ENCODE measurements around the gene TRNAU1AP. TPM values are rescaled to one million over a fixed set of nuclear protein-coding genes. Genes with fewer than 3 reads are reported as not detected.
"Not testable (repeated sequence)": the region's sequence is repeated elsewhere in the genome, so short reads cannot be mapped to it uniquely, and the experiment has no call there.

Gene TRNAU1AP
- total RNA-seq, 1 donor from 2014 or later = 55.4 TPM

GRCh38 chr1:28530456-28530855, 22.4 kb upstream of the TRNAU1AP start:
- no peak overlapping the region for H3K27ac Mint-ChIP-seq
- no peak overlapping the region for H3K4me3 Mint-ChIP-seq (ENCODE audit: low read depth)
- DNase-seq (ENCODE audit: low spot score) = no peak
- intact Hi-C loops (cut with micrococcal nuclease) = no loop called here
- H3K4me1 Mint-ChIP-seq (ENCODE audit: low read depth) = no peaks in the 10 kb centered on the region
- no peaks in the 10 kb centered on the region for H3K9me3 Mint-ChIP-seq
- peaks cover 52% of the 10 kb centered on the region for H3K36me3 Mint-ChIP-seq (ENCODE audit: low read depth)
- no peaks in the 10 kb centered on the region for H3K27me3 Mint-ChIP-seq (ENCODE audit: low read depth)

GRCh38 chr1:28534671-28535070, 18.2 kb upstream of the TRNAU1AP start:
- Mint-ChIP-seq H3K4me3 (ENCODE audit: low read depth) (no peak overlapping the region), H3K27me3 (ENCODE audit: low read depth) (no peaks in the 10 kb centered on the region), H3K27ac (no peak overlapping the region), H3K4me1 (ENCODE audit: low read depth) (no peaks in the 10 kb centered on the region), H3K36me3 (ENCODE audit: low read depth) (peaks cover 74% of the 10 kb centered on the region), H3K9me3 (no peaks in the 10 kb centered on the region)
- no peak for DNase-seq (ENCODE audit: low spot score)
- intact Hi-C loops (cut with micrococcal nuclease) = no loop called here

GRCh38 chr1:28535180-28535579, 17.7 kb upstream of the TRNAU1AP start:
- H3K36me3 Mint-ChIP-seq (ENCODE audit: low read depth) = peaks cover 69% of the 10 kb centered on the region
- no peaks in the 10 kb centered on the region for H3K9me3 Mint-ChIP-seq
- H3K4me3 Mint-ChIP-seq (ENCODE audit: low read depth) = no peak overlapping the region
- no peak overlapping the region for H3K27ac Mint-ChIP-seq
- H3K27me3 Mint-ChIP-seq (ENCODE audit: low read depth) = no peaks in the 10 kb centered on the region
- no peak for DNase-seq (ENCODE audit: low spot score)
- H3K4me1 Mint-ChIP-seq (ENCODE audit: low read depth) = no peaks in the 10 kb centered on the region
- intact Hi-C loops (cut with micrococcal nuclease) = no loop called here

DNA sequence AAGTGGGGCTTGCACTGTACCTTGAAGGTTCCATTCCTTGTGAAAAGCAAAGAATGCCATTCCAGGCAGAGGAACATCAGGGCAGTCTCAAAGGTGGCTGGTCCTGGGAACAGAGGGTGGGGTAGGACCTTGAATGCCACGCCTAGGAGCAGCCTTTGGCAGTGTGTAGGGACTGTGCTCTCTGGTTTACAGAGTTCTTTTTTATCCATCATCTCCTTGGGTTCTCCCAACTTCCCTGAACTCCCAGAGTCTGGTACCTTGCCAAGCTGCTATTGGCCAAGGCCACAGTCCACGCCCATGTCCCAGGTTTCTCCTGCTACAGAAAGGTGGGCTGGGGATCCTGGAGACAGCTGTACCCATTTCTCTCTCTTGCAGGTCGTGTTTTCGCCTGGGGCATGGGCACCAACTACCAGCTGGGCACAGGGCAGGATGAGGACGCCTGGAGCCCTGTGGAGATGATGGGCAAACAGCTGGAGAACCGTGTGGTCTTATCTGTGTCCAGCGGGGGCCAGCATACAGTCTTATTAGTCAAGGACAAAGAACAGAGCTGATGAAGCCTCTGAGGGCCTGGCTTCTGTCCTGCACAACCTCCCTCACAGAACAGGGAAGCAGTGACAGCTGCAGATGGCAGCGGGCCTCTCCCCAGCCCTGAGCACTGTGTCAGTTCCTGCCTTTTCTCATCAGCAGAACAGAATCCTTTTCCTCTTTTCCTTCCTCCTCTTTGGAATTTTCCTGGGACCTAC, 15.3 kb upstream of the TRNAU1AP start:
- H3K4me1 Mint-ChIP-seq (ENCODE audit: low read depth) = no peaks in the 10 kb centered on the region
- H3K27ac Mint-ChIP-seq = no peak overlapping the region
- no peaks in the 10 kb centered on the region for H3K27me3 Mint-ChIP-seq (ENCODE audit: low read depth)
- intact Hi-C loops (cut with micrococcal nuclease) = no loop called here
- DNase-seq (ENCODE audit: low spot score) = no peak
- no peaks in the 10 kb centered on the region for H3K9me3 Mint-ChIP-seq
- H3K36me3 Mint-ChIP-seq (ENCODE audit: low read depth) = peaks cover 49% of the 10 kb centered on the region
- H3K4me3 Mint-ChIP-seq (ENCODE audit: low read depth) = no peak overlapping the region

DNA sequence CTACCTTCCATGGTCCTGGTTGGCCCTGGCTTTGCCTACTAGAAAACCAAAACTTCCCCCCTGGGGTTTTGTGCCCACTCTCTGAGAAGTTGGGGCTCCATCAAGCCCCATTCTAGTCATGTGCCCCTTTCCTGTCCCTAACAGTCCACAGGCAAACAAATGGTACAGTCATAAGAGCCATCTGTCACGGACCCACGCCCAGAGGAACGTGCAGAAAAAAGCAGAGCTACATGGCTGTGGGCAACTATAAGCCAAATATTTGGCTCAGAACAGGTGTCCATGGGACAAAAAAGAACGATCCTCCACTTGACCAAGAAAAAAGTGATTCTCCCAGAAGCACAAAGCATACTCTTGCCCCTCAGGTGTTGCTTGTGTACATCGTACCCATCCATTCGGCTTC, 14.6 kb upstream of the TRNAU1AP start:
- H3K27me3 Mint-ChIP-seq (ENCODE audit: low read depth) = no peaks in the 10 kb centered on the region
- no peak overlapping the region for H3K27ac Mint-ChIP-seq
- no peak overlapping the region for H3K4me3 Mint-ChIP-seq (ENCODE audit: low read depth)
- H3K36me3 Mint-ChIP-seq (ENCODE audit: low read depth) = peaks cover 48% of the 10 kb centered on the region
- H3K4me1 Mint-ChIP-seq (ENCODE audit: low read depth) = no peaks in the 10 kb centered on the region
- no peak for DNase-seq (ENCODE audit: low spot score)
- intact Hi-C loops (cut with micrococcal nuclease) = no loop called here
- no peaks in the 10 kb centered on the region for H3K9me3 Mint-ChIP-seq

GRCh38 chr1:28540651-28541050, 12.2 kb upstream of the TRNAU1AP start:
- Mint-ChIP-seq H3K27me3 (ENCODE audit: low read depth) (no peaks in the 10 kb centered on the region), H3K36me3 (ENCODE audit: low read depth) (peaks cover 32% of the 10 kb centered on the region), H3K4me1 (ENCODE audit: low read depth) (no peaks in the 10 kb centered on the region), H3K9me3 (no peaks in the 10 kb centered on the region), H3K4me3 (ENCODE audit: low read depth) (no peak overlapping the region), H3K27ac (no peak overlapping the region)
- intact Hi-C loops (cut with micrococcal nuclease) = no loop called here
- no peak for DNase-seq (ENCODE audit: low spot score)

- H3K27me3 Mint-ChIP-seq (ENCODE audit: low read depth); H3K4me1 Mint-ChIP-seq (ENCODE audit: low read depth); DNase-seq (ENCODE audit: low spot score); intact Hi-C loops (cut with micrococcal nuclease); H3K9me3 Mint-ChIP-seq; H3K27ac Mint-ChIP-seq; H3K4me3 Mint-ChIP-seq (ENCODE audit: low read depth): not testable (repeated sequence)
- H3K36me3 Mint-ChIP-seq (ENCODE audit: low read depth) = peaks cover 23% of the 10 kb centered on the region
Observed at GRCh38 chr1:28541414-28542015, 11.4 kb upstream of the TRNAU1AP start.

- H3K36me3 Mint-ChIP-seq (ENCODE audit: low read depth) = no peaks in the 10 kb centered on the region
- H3K27ac Mint-ChIP-seq = no peak overlapping the region
- H3K9me3 Mint-ChIP-seq = no peaks in the 10 kb centered on the region
- no peak overlapping the region for H3K4me3 Mint-ChIP-seq (ENCODE audit: low read depth)
- DNase-seq (ENCODE audit: low spot score) = no peak
- intact Hi-C loops (cut with micrococcal nuclease) = no loop called here
- H3K27me3 Mint-ChIP-seq (ENCODE audit: low read depth) = no peaks in the 10 kb centered on the region
- H3K4me1 Mint-ChIP-seq (ENCODE audit: low read depth) = no peaks in the 10 kb centered on the region
Observed at GRCh38 chr1:28545246-28545628, 7.6 kb upstream of the TRNAU1AP start.

DNA sequence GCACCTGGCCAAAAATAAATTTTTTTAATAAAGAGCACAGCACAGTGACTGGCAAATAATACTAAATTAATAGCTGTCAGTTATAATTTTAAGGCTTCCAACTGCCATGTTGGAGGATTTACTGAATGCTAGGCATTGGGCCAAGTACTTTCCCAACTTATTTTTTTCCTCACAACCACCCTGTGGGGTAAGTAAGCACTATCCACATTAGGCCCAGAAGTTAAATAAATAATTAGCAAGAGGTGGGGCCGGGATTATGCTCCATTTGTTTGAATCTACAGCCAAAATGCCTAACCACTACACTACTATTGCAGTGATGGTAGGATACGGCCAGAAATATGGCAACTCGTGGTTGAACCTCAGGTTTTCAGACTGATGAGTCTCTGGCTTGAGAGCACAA, 4.6 kb upstream of the TRNAU1AP start:
- Mint-ChIP-seq H3K27ac (no peak overlapping the region), H3K9me3 (no peaks in the 10 kb centered on the region), H3K27me3 (ENCODE audit: low read depth) (no peaks in the 10 kb centered on the region), H3K36me3 (ENCODE audit: low read depth) (peaks cover 3% of the 10 kb centered on the region), H3K4me1 (ENCODE audit: low read depth) (peaks cover 4% of the 10 kb centered on the region), H3K4me3 (ENCODE audit: low read depth) (no peak overlapping the region)
- intact Hi-C loops (cut with micrococcal nuclease) = no loop called here
- no peak for DNase-seq (ENCODE audit: low spot score)

GRCh38 chr1:28551381-28551780, 1.5 kb upstream of the TRNAU1AP start:
- no peak for DNase-seq (ENCODE audit: low spot score)
- no peak overlapping the region for H3K27ac Mint-ChIP-seq
- H3K27me3 Mint-ChIP-seq (ENCODE audit: low read depth) = no peaks in the 10 kb centered on the region
- peaks cover 18% of the 10 kb centered on the region for H3K36me3 Mint-ChIP-seq (ENCODE audit: low read depth)
- no peak overlapping the region for H3K4me3 Mint-ChIP-seq (ENCODE audit: low read depth)
- intact Hi-C loops (cut with micrococcal nuclease) = no loop called here
- peaks cover 6% of the 10 kb centered on the region for H3K4me1 Mint-ChIP-seq (ENCODE audit: low read depth)
- H3K9me3 Mint-ChIP-seq = no peaks in the 10 kb centered on the region

DNA sequence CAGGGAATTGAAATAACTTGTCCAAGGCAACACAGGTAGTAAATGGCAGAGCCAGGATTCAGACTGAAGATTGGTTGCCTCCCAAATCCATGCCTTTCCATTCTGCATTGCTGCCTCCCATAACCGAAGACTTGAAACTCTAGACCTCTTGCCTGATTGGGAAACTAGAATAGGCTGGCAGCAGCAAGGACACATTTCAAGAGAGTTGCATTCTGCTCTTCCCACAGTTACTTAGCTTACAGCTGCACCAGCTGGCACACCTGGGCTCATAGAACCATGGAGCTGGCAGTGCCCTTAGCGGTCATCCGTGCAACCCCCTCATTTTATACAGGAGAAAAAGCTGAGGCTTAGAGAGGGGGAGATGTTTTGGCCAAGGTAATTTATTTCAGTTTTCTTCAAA, 8.0 kb downstream of the TRNAU1AP start:
- Mint-ChIP-seq H3K4me3 (ENCODE audit: low read depth) (no peak overlapping the region), H3K27me3 (ENCODE audit: low read depth) (no peaks in the 10 kb centered on the region), H3K27ac (no peak overlapping the region), H3K9me3 (no peaks in the 10 kb centered on the region), H3K4me1 (ENCODE audit: low read depth) (no peaks in the 10 kb centered on the region), H3K36me3 (ENCODE audit: low read depth) (peaks cover 63% of the 10 kb centered on the region)
- DNase-seq (ENCODE audit: low spot score) = no peak
- intact Hi-C loops (cut with micrococcal nuclease) = no loop called here

DNA sequence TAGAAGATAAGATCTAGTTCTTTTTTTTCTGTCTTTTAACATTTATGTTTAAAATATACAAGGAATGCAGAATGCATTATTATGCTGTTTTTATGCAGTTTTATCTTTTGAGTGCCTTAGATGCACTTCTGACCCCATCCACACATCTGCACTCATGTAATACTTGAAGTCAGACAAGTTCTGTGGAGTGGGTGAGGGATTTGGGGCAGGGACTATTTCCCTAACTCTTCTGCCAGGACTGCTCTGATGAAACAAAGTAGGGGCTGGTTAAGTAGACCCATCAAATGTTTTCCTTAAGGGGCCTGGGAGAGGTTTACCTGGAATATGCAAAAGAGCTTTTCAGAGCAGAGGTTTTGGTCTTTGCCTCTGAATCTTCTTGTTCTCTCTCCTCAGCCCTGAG, 11.4 kb downstream of the TRNAU1AP start:
- Mint-ChIP-seq H3K9me3 (no peaks in the 10 kb centered on the region), H3K36me3 (ENCODE audit: low read depth) (peaks cover 66% of the 10 kb centered on the region), H3K4me3 (ENCODE audit: low read depth) (no peak overlapping the region), H3K4me1 (ENCODE audit: low read depth) (no peaks in the 10 kb centered on the region), H3K27me3 (ENCODE audit: low read depth) (no peaks in the 10 kb centered on the region), H3K27ac (no peak overlapping the region)
- intact Hi-C loops (cut with micrococcal nuclease) = no loop called here
- DNase-seq (ENCODE audit: low spot score) = no peak

- Mint-ChIP-seq H3K4me3 (ENCODE audit: low read depth) (no peak overlapping the region), H3K9me3 (no peaks in the 10 kb centered on the region), H3K4me1 (ENCODE audit: low read depth) (no peaks in the 10 kb centered on the region), H3K27me3 (ENCODE audit: low read depth) (no peaks in the 10 kb centered on the region), H3K27ac (no peak overlapping the region), H3K36me3 (ENCODE audit: low read depth) (peaks cover 60% of the 10 kb centered on the region)
- no peak for DNase-seq (ENCODE audit: low spot score)
- intact Hi-C loops (cut with micrococcal nuclease) = no loop called here
Observed at GRCh38 chr1:28565040-28565439, 12.2 kb downstream of the TRNAU1AP start.
